K562 (cell line): ENCODE results near the gene ANKS1B. TPM values are rescaled to one million over a fixed set of nuclear protein-coding genes. Genes with fewer than 3 reads are reported as not detected.
"Not testable (repeated sequence)": the region's sequence is repeated elsewhere in the genome, so short reads cannot be mapped to it uniquely, and the experiment has no call there.

Experiments used
- ATAC-seq: fragments of 200-7000 bp; cut with Tn5 transposase; 3 replicates; pipeline ENCODE4 v1.9.1; 2020; ENCODE audit warnings: moderate library complexity
- BruUV-seq: library from RNA; stranded (reverse); fragments of 400-500 nt; replicated peaks from 2 replicates; lab custom pipeline; 2021; lab: Mats Ljungman, UMichigan
- CTCF ChIA-PET: fragments of 300-600 bp; formaldehyde crosslinking; extraction: SDS; loops from one replicate; lab custom pipeline; 2021; ENCODE audit warnings: low intra/inter-chr PET ratio; lab: Yijun Ruan, JAX
- POLR2A ChIA-PET: fragments of 300-600, 350-650 bp; sonication (Branson Sonifier 250); formaldehyde crosslinking; extraction: SDS; loops from one replicate; lab custom pipeline; 2021; ENCODE audit warnings: antibody characterized with exemption, inconsistent platforms; lab: Yijun Ruan, JAX
- DNase-seq, 4 experiments: peaks; one replicate each; pipeline versions ENCODE4 v3.0.0 to v3.0.0-alpha.2; 2011 to 2018; ENCODE audit warnings: low spot score in 3 of 4, mixed read lengths in 3 of 4; ENCODE audit errors: extremely low read depth in 1 of 4
- FAIRE-seq: peaks from 2 replicates; lab custom pipeline; 2011; peaks lifted over from hg19 to GRCh38; lab: Jason Lieb, UNC
- H2AFZ ChIP-seq: 2 replicates; pipeline ENCODE4 v1.6.0; 2011; ENCODE audit warnings: low read depth, low read length, control low read depth, inconsistent platforms
- H3K27ac ChIP-seq: fragments of 200-600 bp; 3 replicates; pipeline ENCODE4 v1.8.0; 2011; ENCODE audit warnings: low read depth, mild to moderate bottlenecking, control low read depth, inconsistent platforms, low read length, moderate library complexity, mixed read lengths; ENCODE audit errors: extremely low read depth
- H3K27me3 ChIP-seq, 2 experiments: fragments of 300-600 bp in 1 of 2; 2 replicates in 1 of 2; 3 replicates in 1 of 2; pipeline versions ENCODE4 v1.6.0 to v1.8.0; 2011; ENCODE audit warnings: inconsistent platforms in 2 of 2, low read length in 2 of 2, mild to moderate bottlenecking in 1 of 2, mixed read lengths in 1 of 2, moderate library complexity in 1 of 2; ENCODE audit not compliant: control insufficient read depth in 2 of 2, insufficient read depth in 2 of 2
- H3K36me3 ChIP-seq: fragments of 300-600 bp; 3 replicates; pipeline ENCODE4 v1.8.0; 2011; ENCODE audit warnings: mild to moderate bottlenecking, low read length, inconsistent platforms; ENCODE audit not compliant: control insufficient read depth, insufficient read depth
- H3K4me1 ChIP-seq, 2 experiments: fragments of 200-600 bp in 1 of 2; replicated peaks in 1 of 2; 2 replicates in 1 of 2; 3 replicates in 1 of 2; pipeline versions ENCODE4 v1.5.1 to v1.8.0; 2011; ENCODE audit warnings: inconsistent platforms in 2 of 2, low read length in 2 of 2, mild to moderate bottlenecking in 1 of 2, mixed read lengths in 1 of 2, moderate library complexity in 1 of 2; ENCODE audit not compliant: control insufficient read depth in 2 of 2, insufficient read depth in 2 of 2
- H3K4me2 ChIP-seq: 2 replicates; pipeline ENCODE4 v1.6.1; 2011; ENCODE audit warnings: low read length, control low read depth, inconsistent platforms, mixed read lengths; ENCODE audit not compliant: insufficient read depth
- H3K4me3 ChIP-seq: fragments of 200-600 bp; sonication (generic), shearing (Covaris generic); 2 replicates; pipeline ENCODE4 v1.5.1; 2016; ENCODE audit warnings: control low read depth, inconsistent platforms
- H3K79me2 ChIP-seq: fragments of 200-600 bp; 3 replicates; pipeline ENCODE4 v1.8.0; 2011; ENCODE audit warnings: low read length, inconsistent platforms; ENCODE audit not compliant: control insufficient read depth, insufficient read depth
- H3K9ac ChIP-seq, 2 experiments: 2 replicates each; pipeline versions ENCODE4 v1.6.0 to v1.6.1; 2011; ENCODE audit warnings: low read depth in 2 of 2, low read length in 2 of 2, control low read depth in 1 of 2, inconsistent platforms in 1 of 2, mild to moderate bottlenecking in 1 of 2, mixed read lengths in 1 of 2; ENCODE audit not compliant: insufficient read depth in 1 of 2
- H3K9me1 ChIP-seq: one replicate; pipeline ENCODE4 v1.6.0; 2011; ENCODE audit warnings: inconsistent platforms, mild to moderate bottlenecking, low read length, moderate library complexity; ENCODE audit not compliant: control insufficient read depth, insufficient read depth
- H3K9me3 ChIP-seq: replicated peaks from 2 replicates; pipeline ENCODE4 v1.5.1; 2011; ENCODE audit warnings: low read depth, low read length, inconsistent platforms; ENCODE audit not compliant: control insufficient read depth, insufficient read depth
- H4K20me1 ChIP-seq: replicated peaks from 2 replicates; pipeline ENCODE4 v1.6.1; 2011; ENCODE audit warnings: low read length, inconsistent platforms, mixed read lengths; ENCODE audit not compliant: control insufficient read depth, insufficient read depth
- BCOR ChIP-seq: fragments of 450-650 bp; IDR thresholded peaks from 2 replicates; pipeline ENCODE4 v1.6.1; 2016
- ZKSCAN3 ChIP-seq: fragments of 250-450 bp; sonication (Bioruptor Pico); IDR thresholded peaks from 2 replicates; pipeline ENCODE4 v1.4.0; 2020
- ZNF445 ChIP-seq: fragments of 250-450 bp; sonication (Bioruptor Pico); IDR thresholded peaks from 2 replicates; pipeline ENCODE4 v1.4.0; 2020; ENCODE audit warnings: low read depth, mild to moderate bottlenecking, moderate library complexity
- ZNF830 ChIP-seq: fragments of 250-450 bp; sonication (Bioruptor Pico); IDR thresholded peaks from 2 replicates; pipeline ENCODE4 v1.5.0; 2021; ENCODE audit warnings: mild to moderate bottlenecking
- WGBS: fragments of 100-300 bp; shearing (Covaris generic); methylation state at CpG from one replicate; pipeline ENCODE4 v1.1.6; 2016; ENCODE audit warnings: low coverage, mixed read lengths; ENCODE audit not compliant: insufficient coverage; ENCODE audit errors: missing lambda C conversion rate; 5-methylcytosine and 5-hydroxymethylcytosine counted together
- in situ Hi-C: fragments of 300-500 bp; cut with MboI; formaldehyde crosslinking; loops from 4 replicates; pipeline ENCODE4 v1.15.0; 2018; ENCODE audit warnings: inconsistent platforms, mixed read lengths
- intact Hi-C: fragments of 100-400 bp; cut with micrococcal nuclease; formaldehyde crosslinking; loops from 2 replicates; pipeline ENCODE4 v1.14.2; 2022
- polyA plus RNA-seq, 8 experiments: library from polyadenylated mRNA; depleted of rRNA in 4 of 8; stranded (reverse) in 5 of 8; unstranded in 3 of 8; fragments of >200 nt; fragmentation: Nextera tagmentation in 2 of 8; fragmentation: Illumina TruSeq in 1 of 8; extraction: Ambion mirVana in 2 of 8; extraction: Trizol in 1 of 8; gene quantifications; 2 replicates each; pipeline versions ENCODE4 v1.2.1 to v1.2.3, GENCODE V29; 2011 to 2014; ENCODE audit warnings: inconsistent platforms in 1 of 8, missing spikeins in 1 of 8
- total RNA-seq, 7 experiments: library from RNA; depleted of rRNA in 6 of 7; stranded (reverse); fragments of >200 nt in 6 of 7; fragmentation: Illumina TruSeq in 2 of 7; extraction: Trizol in 2 of 7; gene quantifications; 2 replicates each; pipeline versions ENCODE4 v1.2.1 to v1.2.3, GENCODE V29; 2011 to 2021; ENCODE audit warnings: low replicate concordance in 1 of 7
- TF ChIP-seq, protein P1 (sequence below): fragments of 200-400 bp; formaldehyde crosslinking; IDR thresholded peaks from 2 replicates; pipeline ENCODE4 v1.6.1; 2017; ENCODE audit warnings: mild to moderate bottlenecking, low read depth, low read length, moderate library complexity

Gene ANKS1B
- total and polyA plus RNA-seq, 9 of the 15 experiments (the other 6 are each of a cell fraction or from before 2014, with no cell fraction given): 0.04 to 0.47 (median 0.28) TPM; not detected in 4

DNA sequence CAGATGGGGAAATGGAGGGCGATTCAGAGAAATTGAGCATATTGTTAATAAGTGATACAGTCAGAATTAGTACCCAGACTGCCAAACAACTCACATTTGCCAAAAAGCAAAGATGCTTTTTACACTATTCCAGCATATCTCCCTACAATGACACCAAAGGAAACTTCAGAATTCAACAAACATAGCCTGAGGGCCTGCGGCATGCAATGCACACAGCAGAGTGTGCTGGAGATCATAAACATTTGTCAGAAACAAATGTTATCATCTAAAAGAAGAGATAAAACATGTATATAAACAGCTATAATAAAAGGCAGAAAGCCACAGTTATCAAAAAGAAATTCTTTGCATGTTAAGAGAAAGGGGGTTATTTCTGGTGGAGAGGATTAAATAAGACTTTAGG, 357.3 kb downstream of the ANKS1B start (continued):
- TF ChIP-seq ZNF445 (no peak), ZNF830 (CRISPR knock-in tag) (no peak), BCOR (no peak), ZKSCAN3 (no peak)
- TF ChIP-seq, protein P1, sequence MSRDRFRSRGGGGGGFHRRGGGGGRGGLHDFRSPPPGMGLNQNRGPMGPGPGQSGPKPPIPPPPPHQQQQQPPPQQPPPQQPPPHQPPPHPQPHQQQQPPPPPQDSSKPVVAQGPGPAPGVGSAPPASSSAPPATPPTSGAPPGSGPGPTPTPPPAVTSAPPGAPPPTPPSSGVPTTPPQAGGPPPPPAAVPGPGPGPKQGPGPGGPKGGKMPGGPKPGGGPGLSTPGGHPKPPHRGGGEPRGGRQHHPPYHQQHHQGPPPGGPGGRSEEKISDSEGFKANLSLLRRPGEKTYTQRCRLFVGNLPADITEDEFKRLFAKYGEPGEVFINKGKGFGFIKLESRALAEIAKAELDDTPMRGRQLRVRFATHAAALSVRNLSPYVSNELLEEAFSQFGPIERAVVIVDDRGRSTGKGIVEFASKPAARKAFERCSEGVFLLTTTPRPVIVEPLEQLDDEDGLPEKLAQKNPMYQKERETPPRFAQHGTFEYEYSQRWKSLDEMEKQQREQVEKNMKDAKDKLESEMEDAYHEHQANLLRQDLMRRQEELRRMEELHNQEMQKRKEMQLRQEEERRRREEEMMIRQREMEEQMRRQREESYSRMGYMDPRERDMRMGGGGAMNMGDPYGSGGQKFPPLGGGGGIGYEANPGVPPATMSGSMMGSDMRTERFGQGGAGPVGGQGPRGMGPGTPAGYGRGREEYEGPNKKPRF: no peak
- TF ChIP-seq, all 486 proteins: peak for 0

DNA sequence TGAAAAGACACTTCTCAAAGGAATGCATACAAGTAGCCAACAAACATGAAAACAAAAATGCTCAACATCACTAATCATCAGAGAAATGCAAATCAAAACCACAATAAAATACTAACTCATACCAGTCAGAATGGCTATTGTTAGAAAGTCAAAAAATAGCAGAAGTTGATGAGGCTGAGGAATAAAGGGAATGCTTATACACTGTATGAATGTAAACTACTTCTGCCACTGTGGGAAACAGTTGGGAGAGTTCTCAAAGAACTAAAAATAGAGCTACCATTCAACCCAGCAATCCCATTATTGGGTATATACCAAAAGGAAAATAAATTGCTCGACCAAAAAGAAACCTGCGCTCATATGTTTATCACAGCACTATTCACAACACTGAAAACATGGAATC, 360.1 kb downstream of the ANKS1B start:
- BruUV-seq, H3K36me3 ChIP-seq, H4K20me1 ChIP-seq, DNase-seq, H3K4me1 ChIP-seq, POLR2A ChIA-PET, H3K4me3 ChIP-seq, H3K79me2 ChIP-seq, H3K9me1 ChIP-seq, H3K27ac ChIP-seq, H3K9me3 ChIP-seq, CTCF ChIA-PET, in situ Hi-C loops, H3K9ac ChIP-seq, FAIRE-seq, H2AFZ ChIP-seq, H3K4me2 ChIP-seq, ATAC-seq, H3K27me3 ChIP-seq, intact Hi-C loops: not testable (repeated sequence)
- WGBS: 0% methylated on average over 2 of the region's 2 CpGs
